Measurements from ENCODE around the gene OSBPL6. TPM values are rescaled to one million over a fixed set of nuclear protein-coding genes. Genes with fewer than 3 reads are reported as not detected.

Gene OSBPL6
- total RNA-seq, 4 donors from 2014 or later = 11.6 to 51.1 (median 40.7) TPM

- no peaks in the 10 kb centered on the region for H3K9me3 ChIP-seq
- ATAC-seq (peak; percentile 45 to 53), DNase-seq (no peak)
- no peaks in the 10 kb centered on the region for H3K27me3 ChIP-seq
- TF ChIP-seq CTCF (IDR thresholded peaks at IDR 0.05 in 4 of 5, conservative IDR thresholded peaks at IDR 0.05 in 1 of 5) (no peak), POLR2A (IDR thresholded peaks at IDR 0.05) (no peak)
- H3K36me3 ChIP-seq = no peaks in the 10 kb centered on the region
- peaks cover 34 to 35% of the 10 kb centered on the region in 2 donors for H3K4me1 ChIP-seq
- in situ Hi-C loops (cut with MboI; ENCODE audit: low sequenced_read_pairs in 4 of 4) = loop anchor here in 2 of 4 donors (10.0 to 25.0 kb wide), 2 partner anchors 147 to 150 kb away; no protein-coding TSS in a partner anchor
- peak overlapping the region; percentile 62 to 78 (median 69) for H3K27ac ChIP-seq
- H3K4me3 ChIP-seq = no peak overlapping the region
- intact Hi-C loops (cut with DNase I; ENCODE audit: low total_unique reads) = no loop called here
Observed at GRCh38 chr2:178284613-178285286, 90.4 kb downstream of the OSBPL6 start.

- Histone ChIP-seq H3K9me3 (no peaks in the 10 kb centered on the region), H3K4me3 (no peak overlapping the region), H3K27me3 (no peaks in the 10 kb centered on the region), H3K27ac (peak overlapping the region; percentile 62 to 78 (median 69)), H3K4me1 (peaks cover 32 to 34% of the 10 kb centered on the region in 2 donors), H3K36me3 (no peaks in the 10 kb centered on the region)
- in situ Hi-C loops (cut with MboI; ENCODE audit: low sequenced_read_pairs in 4 of 4) = loop anchor here in 2 of 4 donors (10.0 to 25.0 kb wide), 2 partner anchors 148 to 150 kb away; no protein-coding TSS in a partner anchor
- DNase-seq (no peak), ATAC-seq (peak; percentile 58 to 59)
- no peak for TF ChIP-seq POLR2A (IDR thresholded peaks at IDR 0.05)
- no peak for TF ChIP-seq CTCF (IDR thresholded peaks at IDR 0.05 in 4 of 5, conservative IDR thresholded peaks at IDR 0.05 in 1 of 5)
- intact Hi-C loops (cut with DNase I; ENCODE audit: low total_unique reads) = no loop called here
Observed at GRCh38 chr2:178285287-178285615, 90.9 kb downstream of the OSBPL6 start.

DNA sequence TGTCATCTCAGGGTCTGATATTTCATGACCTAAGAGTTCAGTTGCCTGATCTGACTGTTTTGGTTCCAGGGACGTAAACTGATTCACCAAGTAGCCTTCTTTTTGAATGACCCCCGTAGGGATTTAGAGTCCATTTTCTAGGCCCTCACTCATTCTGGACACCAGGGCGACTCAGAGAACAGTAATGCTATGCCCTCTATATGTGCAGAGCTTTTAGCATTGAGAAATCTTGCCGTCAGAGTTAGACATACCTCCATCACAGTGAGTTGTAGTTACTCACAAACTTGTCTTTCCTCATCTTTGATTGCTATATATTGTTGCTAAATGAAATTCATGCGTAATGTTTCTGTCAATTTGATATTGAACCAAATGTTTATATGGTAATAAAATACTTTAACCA is 92.3 kb downstream of the OSBPL6 start:
- no peak for TF ChIP-seq POLR2A (IDR thresholded peaks at IDR 0.05)
- TF ChIP-seq CTCF (IDR thresholded peaks at IDR 0.05 in 4 of 5, conservative IDR thresholded peaks at IDR 0.05 in 1 of 5) = no peak
- intact Hi-C loops (cut with DNase I; ENCODE audit: low total_unique reads) = no loop called here

DNA sequence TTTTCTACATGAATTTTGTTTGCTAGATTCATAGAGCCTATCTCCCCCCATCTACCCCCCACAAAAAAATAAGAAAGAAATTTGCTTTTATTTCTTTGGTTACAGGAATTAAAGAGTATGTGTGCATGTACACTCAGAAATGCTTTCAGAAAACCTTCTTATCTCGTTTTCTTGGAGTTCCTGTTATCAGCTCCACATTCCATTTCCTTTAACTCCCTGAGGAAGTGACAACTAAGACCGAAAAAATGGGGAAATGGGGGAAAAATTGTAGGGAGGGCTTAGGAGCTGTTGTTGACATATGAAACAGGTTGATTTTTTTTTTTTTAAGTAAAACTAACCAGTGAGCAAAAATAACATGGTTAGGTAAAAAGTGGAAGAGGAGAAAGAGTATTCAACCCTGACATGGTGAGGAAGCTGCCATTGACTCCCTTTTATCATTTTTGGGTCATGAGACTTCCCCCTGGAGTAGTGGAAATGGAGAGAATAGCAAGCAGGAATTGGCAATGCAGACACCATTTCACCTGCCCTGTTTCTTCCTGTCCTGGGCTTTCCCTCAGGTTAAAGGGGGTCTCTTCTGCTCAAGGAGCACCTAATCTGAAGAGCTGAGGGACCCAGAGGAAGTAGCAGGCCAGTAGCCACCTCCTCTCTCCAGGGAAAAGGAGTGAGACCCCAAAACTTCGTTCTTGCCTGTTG is 93.5 kb downstream of the OSBPL6 start:
- DNase-seq = no peak
- in situ Hi-C loops (cut with MboI; ENCODE audit: low sequenced_read_pairs in 4 of 4) (loop anchor here in 2 of 4 donors (10.0 to 25.0 kb wide), 2 partner anchors 150 to 153 kb away; no protein-coding TSS in a partner anchor), intact Hi-C loops (cut with DNase I; ENCODE audit: low total_unique reads) (no loop called here)
- Histone ChIP-seq H3K36me3 (no peaks in the 10 kb centered on the region), H3K4me3 (no peak overlapping the region), H3K27me3 (no peaks in the 10 kb centered on the region), H3K9me3 (no peaks in the 10 kb centered on the region), H3K27ac (no peak overlapping the region), H3K4me1 (peaks cover 19 to 32% of the 10 kb centered on the region in 2 donors)
- no peak for ATAC-seq
- TF ChIP-seq POLR2A (IDR thresholded peaks at IDR 0.05) (no peak), CTCF (IDR thresholded peaks at IDR 0.05 in 4 of 5, conservative IDR thresholded peaks at IDR 0.05 in 1 of 5) (no peak)

More for the DNA sequence above, 92.3 kb downstream of the OSBPL6 start:
- no peaks in the 10 kb centered on the region for H3K27me3 ChIP-seq
- no peak for DNase-seq
- H3K4me3 ChIP-seq = no peak overlapping the region
- no peak for ATAC-seq
- peak overlapping the region in 2 of 4 donors; percentile 24 to 69 for H3K27ac ChIP-seq
- H3K4me1 ChIP-seq = peaks cover 29 to 32% of the 10 kb centered on the region in 2 donors
- H3K9me3 ChIP-seq = no peaks in the 10 kb centered on the region
- no peaks in the 10 kb centered on the region for H3K36me3 ChIP-seq
- in situ Hi-C loops (cut with MboI; ENCODE audit: low sequenced_read_pairs in 4 of 4) = loop anchor here in 2 of 4 donors (10.0 to 25.0 kb wide), 2 partner anchors 149 to 152 kb away; no protein-coding TSS in a partner anchor

All from gastrocnemius medialis (tissue), 4 donors.